Peyer's patch (tissue), 4 donors: ENCODE results near the gene RAPGEF5. TPM values are rescaled to one million over a fixed set of nuclear protein-coding genes. Genes with fewer than 3 reads are reported as not detected.

Experiments used
- DNase-seq, 3 donors: peaks; one replicate each; pipeline ENCODE4 v3.0.0-alpha.2; 2017 to 2019
- H3K27ac ChIP-seq, 4 donors: fragments of 200-600 bp; sonication (generic); one replicate each; pipeline ENCODE4 v1.5.1; 2016 to 2019
- H3K27me3 ChIP-seq, 2 donors: fragments of 200-600 bp; sonication (generic); one replicate each; pipeline ENCODE4 v1.5.1; 2019
- H3K36me3 ChIP-seq, 3 donors: fragments of 200-600 bp; sonication (generic); one replicate each; pipeline ENCODE4 v1.5.1; 2016 to 2019
- H3K4me1 ChIP-seq, 4 donors: fragments of 200-600 bp; sonication (generic); one replicate each; pipeline ENCODE4 v1.5.1; 2016 to 2019
- H3K4me3 ChIP-seq, 4 donors: fragments of 200-600 bp; sonication (generic); 1 replicate in 3 of 4; 2 replicates in 1 of 4; pipeline ENCODE4 v1.5.1; 2016 to 2019; ENCODE audit warnings: mild to moderate bottlenecking in 1 of 4
- H3K9me3 ChIP-seq, 4 donors: fragments of 200-600 bp; sonication (generic); one replicate each; pipeline ENCODE4 v1.5.1; 2016 to 2019; ENCODE audit warnings: mild to moderate bottlenecking in 1 of 4
- POLR2A ChIP-seq, 2 donors: fragments of 450-650 bp; IDR thresholded peaks; one replicate each; pipeline ENCODE4 v1.5.1; 2017; ENCODE audit warnings: antibody characterized with exemption in 2 of 2, mild to moderate bottlenecking in 2 of 2, moderate library complexity in 2 of 2
- total RNA-seq, 4 donors: library from RNA; depleted of rRNA; stranded (reverse); fragments of >200 nt; gene quantifications; one replicate each; pipeline ENCODE4 v1.1.0, GENCODE V29; 2016
- TF ChIP-seq, protein P1 (sequence below), 6 experiments: fragments of 450-650 bp in 4 of 6; fragments of 200-600 bp in 2 of 6; sonication (generic) in 1 of 6; IDR thresholded peaks; one replicate each; pipeline ENCODE4 v1.5.1; 2017 to 2019; ENCODE audit warnings: antibody characterized with exemption in 6 of 6, mild to moderate bottlenecking in 3 of 6, moderate library complexity in 1 of 6

The RAPGEF5 gene
- total RNA-seq, 4 donors from 2014 or later, result 92.8 to 144 (median 111) TPM

DNA sequence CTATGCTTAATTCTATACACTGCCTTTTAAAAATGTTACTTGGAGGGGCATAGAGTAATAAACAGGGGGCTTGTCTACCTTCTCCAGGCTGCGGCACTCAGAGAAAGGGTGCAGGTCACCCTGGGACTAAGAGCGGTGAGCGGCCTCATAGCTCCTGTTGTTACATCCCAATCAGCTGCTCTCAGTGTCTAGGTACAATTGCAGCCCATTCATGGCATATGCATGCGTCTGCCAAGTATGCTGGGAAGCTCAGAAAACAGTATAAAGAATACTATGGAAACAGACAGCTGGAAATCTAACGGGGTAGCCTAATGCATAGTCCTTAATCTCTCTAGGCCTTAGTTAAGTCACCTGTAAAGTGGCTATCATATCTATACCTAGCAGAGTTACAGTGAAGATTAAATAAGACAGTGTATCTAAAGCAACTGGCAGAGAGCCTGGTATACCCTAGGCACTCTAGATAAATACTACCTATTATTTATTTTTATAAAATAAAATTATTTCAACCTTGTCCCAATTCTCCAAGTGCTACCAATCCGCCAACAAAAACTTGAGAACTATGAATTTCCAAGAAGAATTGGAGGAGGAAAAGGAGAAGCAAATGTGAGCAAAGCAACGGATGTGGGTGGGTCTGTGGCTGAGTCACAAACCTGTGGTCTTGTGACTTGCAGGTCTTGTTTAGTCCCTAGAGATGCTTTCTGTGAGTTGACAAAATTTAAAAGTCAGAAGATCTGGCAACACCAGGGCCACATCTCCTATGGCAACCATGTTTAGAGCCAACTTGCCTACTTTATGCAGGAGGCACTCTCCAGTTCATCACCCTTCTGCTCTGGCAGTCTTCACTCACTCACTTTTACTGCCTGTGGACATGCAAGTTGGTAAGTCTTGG is 183.0 kb downstream of the RAPGEF5 start:
- H3K4me1 ChIP-seq, result no peaks in the 10 kb centered on the region
- DNase-seq, result no peak
- TF ChIP-seq, protein P1, sequence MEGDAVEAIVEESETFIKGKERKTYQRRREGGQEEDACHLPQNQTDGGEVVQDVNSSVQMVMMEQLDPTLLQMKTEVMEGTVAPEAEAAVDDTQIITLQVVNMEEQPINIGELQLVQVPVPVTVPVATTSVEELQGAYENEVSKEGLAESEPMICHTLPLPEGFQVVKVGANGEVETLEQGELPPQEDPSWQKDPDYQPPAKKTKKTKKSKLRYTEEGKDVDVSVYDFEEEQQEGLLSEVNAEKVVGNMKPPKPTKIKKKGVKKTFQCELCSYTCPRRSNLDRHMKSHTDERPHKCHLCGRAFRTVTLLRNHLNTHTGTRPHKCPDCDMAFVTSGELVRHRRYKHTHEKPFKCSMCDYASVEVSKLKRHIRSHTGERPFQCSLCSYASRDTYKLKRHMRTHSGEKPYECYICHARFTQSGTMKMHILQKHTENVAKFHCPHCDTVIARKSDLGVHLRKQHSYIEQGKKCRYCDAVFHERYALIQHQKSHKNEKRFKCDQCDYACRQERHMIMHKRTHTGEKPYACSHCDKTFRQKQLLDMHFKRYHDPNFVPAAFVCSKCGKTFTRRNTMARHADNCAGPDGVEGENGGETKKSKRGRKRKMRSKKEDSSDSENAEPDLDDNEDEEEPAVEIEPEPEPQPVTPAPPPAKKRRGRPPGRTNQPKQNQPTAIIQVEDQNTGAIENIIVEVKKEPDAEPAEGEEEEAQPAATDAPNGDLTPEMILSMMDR (IDR thresholded peaks at IDR 0.05), result no peak
- TF ChIP-seq POLR2A (IDR thresholded peaks at IDR 0.05), result no peak

DNA sequence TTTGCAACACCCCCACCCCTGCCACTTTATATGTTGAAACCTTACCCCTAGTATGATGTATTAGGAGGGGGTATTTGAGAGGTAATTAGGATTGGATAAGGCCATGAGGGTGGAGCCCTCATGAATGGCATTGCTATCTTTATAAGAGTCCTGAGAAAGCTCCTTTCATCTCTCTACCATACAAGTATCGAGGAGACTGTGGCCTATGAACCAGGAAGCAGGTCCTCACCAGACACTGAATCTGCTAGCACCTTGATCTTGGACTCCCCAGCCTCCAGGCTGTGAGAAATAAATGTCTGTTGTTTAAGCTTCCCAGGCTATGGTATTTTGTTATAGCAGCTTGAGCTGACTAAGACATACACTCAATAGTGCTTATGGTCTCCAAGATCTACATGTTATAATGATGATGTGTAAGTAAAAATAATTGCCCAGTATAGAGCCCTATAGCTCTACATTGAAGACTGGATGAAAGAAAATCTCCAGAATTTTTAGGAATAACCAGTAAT is 188.8 kb downstream of the RAPGEF5 start:
- TF ChIP-seq POLR2A (IDR thresholded peaks at IDR 0.05), result no peak
- TF ChIP-seq, protein P1 (IDR thresholded peaks at IDR 0.05), result no peak
- Histone ChIP-seq H3K36me3 (peaks cover 0 to 15% (median 0%) of the 10 kb centered on the region in 3 donors), H3K27me3 (no peaks in the 10 kb centered on the region), H3K4me3 (no peak overlapping the region), H3K4me1 (no peaks in the 10 kb centered on the region), H3K9me3 (no peaks in the 10 kb centered on the region), H3K27ac (no peak overlapping the region)
- no peak for DNase-seq

More for the DNA sequence above, 183.0 kb downstream of the RAPGEF5 start:
- Histone ChIP-seq H3K36me3 (no peaks in the 10 kb centered on the region), H3K9me3 (no peaks in the 10 kb centered on the region), H3K27ac (no peak overlapping the region), H3K4me3 (no peak overlapping the region), H3K27me3 (no peaks in the 10 kb centered on the region)

DNA sequence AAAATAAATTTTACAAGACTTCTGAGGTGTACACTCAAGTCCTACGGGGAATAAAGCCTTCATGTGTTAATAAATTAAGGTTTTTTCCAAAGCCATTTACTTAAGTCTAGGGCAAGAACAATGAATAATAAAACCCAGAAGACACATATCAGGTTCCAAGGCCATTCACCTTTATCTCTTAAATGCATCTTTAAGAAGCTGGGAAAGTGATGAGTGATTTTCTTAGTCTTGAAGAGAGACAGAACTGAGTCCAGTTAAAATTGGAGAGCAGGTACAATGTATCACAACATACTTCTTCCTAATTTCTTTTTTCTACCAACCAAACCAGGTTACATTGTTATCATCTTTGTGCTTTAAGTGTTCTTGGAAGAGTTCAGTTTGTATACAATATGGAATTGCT is 189.5 kb downstream of the RAPGEF5 start:
- H3K4me3 ChIP-seq, result no peak overlapping the region
- DNase-seq, result no peak
- no peak overlapping the region for H3K27ac ChIP-seq
- no peaks in the 10 kb centered on the region for H3K4me1 ChIP-seq
- TF ChIP-seq, protein P1 (IDR thresholded peaks at IDR 0.05), result no peak
- no peak for TF ChIP-seq POLR2A (IDR thresholded peaks at IDR 0.05)
- no peaks in the 10 kb centered on the region for H3K9me3 ChIP-seq
- peaks cover 0 to 15% (median 0%) of the 10 kb centered on the region in 3 donors for H3K36me3 ChIP-seq
- H3K27me3 ChIP-seq, result no peaks in the 10 kb centered on the region

DNA sequence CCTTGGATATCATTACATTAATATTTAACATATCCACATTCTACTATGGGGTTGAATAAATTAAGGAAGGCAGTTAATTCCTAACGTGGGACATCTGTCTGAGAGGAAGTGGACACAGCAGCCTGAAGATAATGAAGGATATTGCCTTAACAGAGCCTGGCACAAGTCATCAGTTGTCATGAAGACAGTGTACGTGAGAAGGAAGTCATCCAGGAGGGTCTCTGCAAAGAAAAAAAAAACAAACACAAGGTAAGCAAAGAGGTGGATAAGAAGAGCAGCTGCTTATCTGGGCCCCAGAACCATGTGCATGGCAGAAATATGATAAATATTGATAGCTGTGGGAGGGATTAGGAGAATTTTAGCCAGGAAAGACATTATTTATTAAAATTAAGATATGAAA is 190.0 kb downstream of the RAPGEF5 start:
- no peak overlapping the region for H3K4me3 ChIP-seq
- no peaks in the 10 kb centered on the region for H3K27me3 ChIP-seq
- TF ChIP-seq POLR2A (IDR thresholded peaks at IDR 0.05), result no peak
- TF ChIP-seq, protein P1 (IDR thresholded peaks at IDR 0.05), result no peak
- peaks cover 0 to 15% (median 0%) of the 10 kb centered on the region in 3 donors for H3K36me3 ChIP-seq
- no peaks in the 10 kb centered on the region for H3K4me1 ChIP-seq
- no peaks in the 10 kb centered on the region for H3K9me3 ChIP-seq
- no peak overlapping the region for H3K27ac ChIP-seq
- DNase-seq, result no peak

DNA sequence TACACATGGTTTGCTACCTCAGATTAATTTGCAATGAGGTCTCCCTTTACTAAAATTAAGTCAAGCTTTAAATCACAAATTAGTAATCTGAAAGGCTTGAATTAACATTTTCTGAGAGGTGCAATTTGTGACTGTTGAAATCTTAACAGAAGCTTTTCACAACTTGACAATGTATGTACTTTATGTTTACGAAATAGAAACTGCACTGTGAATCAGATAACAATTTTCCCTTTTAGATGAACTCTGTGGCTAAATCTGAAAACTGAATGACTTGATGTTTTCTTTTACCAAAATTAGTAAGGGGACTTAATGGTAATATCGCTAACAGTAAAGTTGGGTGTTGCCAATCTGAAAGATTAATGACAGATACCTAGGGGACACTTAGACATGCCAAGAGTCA is 197.6 kb downstream of the RAPGEF5 start:
- TF ChIP-seq POLR2A (IDR thresholded peaks at IDR 0.05), result no peak
- TF ChIP-seq, protein P1 (IDR thresholded peaks at IDR 0.05), result no peak

More for the DNA sequence above, 197.6 kb downstream of the RAPGEF5 start:
- Histone ChIP-seq H3K9me3 (no peaks in the 10 kb centered on the region), H3K27ac (no peak overlapping the region), H3K4me1 (no peaks in the 10 kb centered on the region), H3K4me3 (no peak overlapping the region), H3K27me3 (no peaks in the 10 kb centered on the region), H3K36me3 (peaks cover 0 to 47% (median 0%) of the 10 kb centered on the region in 3 donors)
- no peak for DNase-seq
